HG02970 (cell line): Measurements from ENCODE around the gene ZNF791.
"Not testable (repeated sequence)": the region's sequence is repeated elsewhere in the genome, so short reads cannot be mapped to it uniquely, and the experiment has no call there.

Experiments used
- ATAC-seq: cut with Tn5 transposase; IDR thresholded peaks from one replicate; pipeline ENCODE4 v1.9.1; 2021; ENCODE audit warnings: mild to moderate bottlenecking, moderate library complexity, moderate number of reproducible peaks; ENCODE audit not compliant: unreplicated experiment, low FRiP score

ZNF791 gene

DNA sequence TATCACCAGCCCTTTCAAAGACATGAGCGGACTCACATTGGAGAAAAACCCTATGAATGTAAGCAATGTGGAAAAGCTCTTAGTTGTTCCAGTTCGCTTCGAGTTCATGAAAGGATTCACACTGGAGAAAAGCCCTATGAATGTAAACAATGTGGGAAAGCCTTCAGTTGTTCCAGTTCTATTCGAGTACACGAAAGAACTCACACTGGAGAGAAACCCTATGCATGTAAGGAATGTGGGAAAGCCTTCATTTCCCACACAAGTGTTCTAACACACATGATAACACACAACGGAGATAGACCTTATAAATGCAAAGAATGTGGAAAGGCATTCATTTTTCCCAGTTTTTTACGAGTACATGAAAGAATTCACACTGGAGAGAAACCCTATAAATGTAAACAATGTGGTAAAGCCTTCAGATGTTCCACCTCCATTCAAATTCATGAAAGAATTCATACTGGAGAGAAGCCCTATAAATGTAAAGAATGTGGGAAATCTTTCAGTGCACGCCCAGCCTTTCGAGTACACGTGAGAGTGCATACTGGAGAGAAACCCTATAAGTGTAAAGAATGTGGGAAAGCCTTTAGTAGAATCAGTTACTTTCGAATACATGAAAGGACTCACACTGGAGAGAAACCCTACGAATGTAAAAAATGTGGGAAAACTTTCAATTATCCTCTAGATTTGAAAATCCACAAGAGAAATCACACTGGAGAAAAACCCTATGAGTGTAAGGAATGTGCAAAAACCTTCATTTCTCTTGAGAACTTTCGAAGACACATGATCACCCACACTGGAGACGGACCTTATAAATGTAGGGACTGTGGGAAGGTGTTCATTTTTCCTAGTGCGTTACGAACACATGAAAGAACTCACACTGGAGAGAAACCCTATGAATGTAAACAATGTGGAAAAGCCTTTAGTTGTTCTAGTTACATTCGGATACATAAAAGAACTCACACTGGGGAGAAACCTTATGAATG lies 17.6 kb downstream of the ZNF791 start:
- no peak for ATAC-seq

DNA sequence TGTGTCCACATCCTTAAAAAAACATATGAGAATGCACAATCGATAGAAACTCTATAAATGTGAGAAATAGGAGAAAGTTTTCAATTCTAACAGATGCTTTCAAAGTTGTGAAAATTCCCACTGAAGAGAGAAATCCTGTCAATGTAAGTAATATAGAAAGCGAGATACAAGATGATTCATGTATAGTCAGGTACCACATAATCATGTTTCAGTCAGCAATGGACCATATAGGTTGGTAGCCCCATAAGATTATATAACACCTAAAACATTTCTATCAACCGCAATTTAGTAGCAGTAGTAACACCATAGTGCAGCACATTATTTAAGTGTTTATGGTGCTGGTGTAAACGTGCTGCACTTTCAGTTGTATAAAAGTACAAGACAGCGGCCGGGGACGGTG lies 18.5 kb downstream of the ZNF791 start:
- ATAC-seq = no peak

DNA sequence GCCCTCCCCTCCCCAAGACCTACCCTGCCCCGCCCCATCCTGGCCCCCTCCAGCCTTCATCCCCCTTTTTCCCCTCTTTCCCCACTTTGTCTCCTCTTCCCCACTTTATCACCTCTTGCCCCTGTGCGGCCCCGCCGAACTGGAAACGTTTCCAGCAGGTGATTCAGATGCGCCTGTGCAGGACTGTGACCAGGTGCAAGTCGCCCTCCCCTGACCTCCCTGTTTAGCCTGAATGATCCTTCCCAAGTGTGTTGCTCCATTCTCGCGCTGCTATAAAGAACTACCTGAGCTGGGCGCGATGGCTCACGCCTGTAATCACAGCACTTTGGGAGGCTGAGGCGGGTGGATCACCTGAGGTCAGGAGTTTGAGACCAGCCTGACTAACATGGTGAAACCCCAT lies 25.9 kb downstream of the ZNF791 start:
- no peak for ATAC-seq

DNA sequence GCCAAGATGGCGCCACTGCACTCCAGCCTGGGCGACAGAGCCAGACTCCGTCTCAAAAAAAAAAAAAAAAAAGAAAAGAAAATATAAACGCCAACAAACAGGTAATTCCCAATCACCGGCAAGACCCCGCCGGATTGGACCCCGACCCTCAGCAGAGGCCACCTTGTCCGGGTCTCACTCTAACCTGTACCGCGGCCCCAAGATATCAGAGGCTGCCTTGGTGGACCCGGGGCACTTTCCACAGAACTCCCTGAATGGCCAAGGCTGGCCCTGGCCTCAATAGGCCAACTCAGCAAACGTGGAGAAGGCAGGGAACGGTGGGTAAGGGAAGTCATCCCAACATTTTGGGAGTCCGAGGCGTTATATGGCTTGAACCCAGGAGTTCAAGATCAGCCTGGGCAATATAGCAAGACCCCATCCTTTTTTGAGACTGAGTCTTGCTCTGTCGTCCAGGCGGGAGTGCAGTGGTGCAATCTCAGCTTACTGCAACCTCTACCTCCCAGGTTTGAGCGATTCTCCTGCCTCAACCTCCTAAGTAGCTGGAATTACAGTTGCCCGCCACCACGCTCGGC lies 28.0 kb downstream of the ZNF791 start:
- no peak for ATAC-seq

DNA sequence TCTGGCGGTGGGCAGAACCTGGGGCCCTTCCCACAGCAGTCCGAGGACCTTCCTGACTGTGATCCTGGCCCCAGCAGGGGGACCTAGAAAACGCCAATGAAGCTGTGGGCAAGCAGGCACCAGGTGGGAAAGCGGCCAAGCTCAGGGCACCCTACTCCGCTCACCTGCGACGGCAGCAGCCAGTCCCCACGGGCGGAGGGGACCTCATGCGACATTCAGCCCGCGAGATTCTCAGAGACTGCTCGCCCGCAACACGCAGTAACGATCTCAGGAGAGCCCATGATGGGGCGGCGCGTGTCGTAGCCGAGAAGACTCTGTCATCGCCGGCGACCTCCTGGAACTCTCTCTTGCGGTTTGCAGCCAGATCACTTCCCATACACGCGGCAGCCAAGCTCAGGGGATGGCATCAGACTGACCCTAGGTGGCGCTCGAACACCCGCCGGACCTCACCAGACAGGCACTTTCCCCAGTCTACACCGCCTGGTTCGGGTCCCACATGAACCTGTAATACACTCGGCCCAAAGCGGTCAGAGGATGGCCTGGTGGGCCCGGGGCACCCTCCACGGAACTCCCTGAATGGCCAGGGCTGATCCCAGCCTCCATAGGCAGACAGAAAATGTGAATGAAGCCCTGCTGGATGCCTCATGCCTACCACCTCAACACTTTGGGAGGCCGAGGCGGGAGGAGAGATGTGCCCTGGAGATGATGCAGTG lies 29.3 kb downstream of the ZNF791 start:
- ATAC-seq = no peak

DNA sequence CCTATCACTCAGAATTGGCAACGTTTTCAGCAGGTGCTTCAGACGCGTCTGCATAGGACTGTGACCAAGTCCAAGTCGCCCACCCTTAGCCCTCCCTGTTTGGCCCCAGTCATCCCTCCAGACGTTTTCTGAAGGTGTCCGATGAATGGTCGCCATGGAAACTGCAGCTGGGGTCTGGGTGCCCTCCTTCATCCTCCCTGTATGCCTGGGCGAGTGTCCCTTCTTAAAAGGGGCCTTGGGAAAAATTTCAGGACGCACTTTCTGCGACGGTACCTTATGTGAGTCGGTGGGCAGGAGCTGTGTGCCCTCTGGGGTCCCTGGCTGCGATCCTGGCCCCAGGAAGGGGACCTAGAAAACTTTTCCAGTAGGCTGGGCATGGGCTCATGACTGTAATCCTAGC lies 30.7 kb downstream of the ZNF791 start:
- no peak for ATAC-seq

DNA sequence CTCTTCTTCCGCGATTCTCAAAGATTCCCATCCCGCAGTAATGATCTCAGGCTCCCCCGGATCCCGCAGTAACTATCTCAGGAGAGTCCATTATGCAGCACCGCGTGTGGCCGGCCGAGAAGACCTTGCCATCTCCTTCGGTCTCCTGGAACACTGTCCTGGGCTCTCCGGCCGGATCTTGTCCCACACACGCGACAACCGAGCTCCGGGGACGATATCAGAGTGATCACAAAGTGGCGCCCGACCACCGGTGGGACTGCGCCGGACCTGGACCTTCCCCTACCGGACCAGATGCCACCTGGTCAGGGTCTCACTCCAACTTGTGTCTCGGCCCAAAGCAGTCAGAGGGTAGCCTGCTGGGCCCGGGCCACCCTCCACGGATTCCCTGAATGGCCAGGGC lies 31.8 kb downstream of the ZNF791 start:
- ATAC-seq = no peak

DNA sequence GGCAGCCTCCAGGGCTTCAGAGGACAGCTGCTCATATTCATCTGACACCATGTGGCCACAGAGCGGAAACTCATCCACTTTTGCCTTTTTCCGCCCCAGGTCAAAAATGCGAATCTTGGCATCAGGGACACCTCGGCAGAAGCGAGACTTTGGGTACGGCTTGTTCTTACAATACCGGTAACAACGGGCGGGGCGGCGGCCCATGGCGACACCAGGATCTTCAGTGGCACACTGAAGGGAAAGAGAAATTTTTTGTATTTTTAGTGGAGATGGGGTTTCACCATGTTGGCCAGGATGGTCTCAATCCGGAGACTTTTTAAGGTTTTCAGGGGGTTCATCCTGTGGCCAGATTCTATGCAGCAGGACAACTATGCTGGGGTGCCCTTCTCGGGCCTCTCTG lies 33.0 kb downstream of the ZNF791 start:
- ATAC-seq = not testable (repeated sequence)

DNA sequence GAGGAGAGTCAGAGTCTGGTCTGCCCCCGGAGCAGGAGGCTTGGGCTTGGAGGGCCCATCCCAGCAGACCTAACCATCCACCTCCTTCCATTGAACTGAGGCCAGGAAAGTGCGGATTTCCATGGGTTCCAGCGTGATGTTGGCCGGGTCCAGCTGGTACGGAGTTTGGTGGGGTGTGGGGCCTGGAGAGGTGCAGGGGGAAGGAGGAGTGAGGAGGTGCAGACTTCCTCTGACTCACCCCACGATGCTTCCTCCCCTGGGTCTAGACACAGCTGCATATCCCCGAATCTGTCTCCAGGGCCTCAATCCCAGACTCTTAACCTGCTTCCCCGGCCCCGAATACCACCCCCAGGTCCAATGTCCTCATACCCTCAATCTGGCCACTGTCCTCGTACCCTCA lies 35.8 kb downstream of the ZNF791 start:
- ATAC-seq = no peak

DNA sequence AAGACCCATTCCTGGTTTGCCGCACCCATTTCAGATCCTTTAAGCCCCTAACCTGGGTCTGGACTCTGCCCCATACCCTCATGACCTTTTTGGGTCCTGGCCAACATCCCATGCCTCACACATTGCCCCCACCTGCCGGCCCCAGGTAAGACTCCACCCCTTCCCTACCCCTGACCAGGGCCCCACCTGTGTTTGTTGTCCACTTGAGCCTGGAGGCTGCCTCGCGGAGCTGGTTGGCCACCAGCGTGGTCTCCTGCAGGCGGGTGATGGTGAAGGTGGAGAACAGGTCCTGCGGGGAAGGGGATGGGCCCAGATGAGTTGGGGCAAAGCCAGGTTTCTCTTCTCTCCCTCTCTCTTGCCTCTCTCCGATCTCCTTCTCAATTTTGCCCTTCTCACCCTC lies 36.3 kb downstream of the ZNF791 start:
- ATAC-seq = no peak

DNA sequence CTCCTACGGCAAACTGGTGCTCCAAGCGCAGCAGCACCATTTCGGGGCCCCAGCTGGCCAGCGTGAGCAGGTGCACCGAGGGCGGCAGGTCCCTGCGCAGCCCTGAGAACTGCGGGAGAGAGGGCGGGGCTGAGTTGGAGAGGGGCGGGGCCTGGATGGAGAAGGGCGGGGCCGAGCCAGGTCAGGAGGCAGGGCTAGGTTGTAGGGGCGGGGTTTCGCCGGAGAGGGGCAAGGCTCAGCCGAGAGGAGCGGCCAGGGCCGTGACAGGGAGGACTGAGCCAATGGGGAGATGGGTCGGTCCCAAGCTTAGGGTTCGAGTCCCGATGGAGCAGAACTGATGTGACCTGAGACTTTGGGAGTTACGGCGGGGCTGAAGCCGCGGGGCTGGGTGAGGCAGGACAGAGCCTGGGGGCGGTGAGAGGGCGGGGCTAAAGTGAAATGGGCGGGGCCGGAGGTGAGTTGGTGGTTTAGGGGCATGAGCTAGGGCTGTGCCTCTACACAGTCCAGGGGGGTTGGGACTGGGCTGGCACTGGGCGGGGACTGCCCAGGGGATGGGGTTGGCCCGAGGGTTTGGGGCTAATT lies 36.9 kb downstream of the ZNF791 start:
- no peak for ATAC-seq

DNA sequence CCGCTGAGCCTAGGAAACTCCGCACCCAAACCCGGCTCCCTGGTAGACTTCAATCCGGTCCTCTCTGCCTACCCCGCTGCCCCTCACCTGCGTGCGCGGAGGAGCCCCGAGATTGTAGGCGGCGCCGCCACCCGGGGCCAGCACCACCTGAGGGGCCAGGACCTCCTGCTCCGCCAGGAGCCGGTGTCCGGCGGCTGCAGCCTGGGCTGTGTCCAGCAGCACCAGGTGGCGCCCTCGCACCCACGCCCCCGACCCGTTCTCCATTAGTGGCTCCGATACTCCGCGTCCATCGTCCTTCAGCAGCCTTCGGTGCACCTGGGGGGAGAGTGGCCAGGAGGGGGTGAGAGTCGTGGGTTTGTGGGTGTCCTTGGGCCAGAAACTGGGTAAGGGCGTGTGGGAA lies 37.4 kb downstream of the ZNF791 start:
- ATAC-seq = no peak

DNA sequence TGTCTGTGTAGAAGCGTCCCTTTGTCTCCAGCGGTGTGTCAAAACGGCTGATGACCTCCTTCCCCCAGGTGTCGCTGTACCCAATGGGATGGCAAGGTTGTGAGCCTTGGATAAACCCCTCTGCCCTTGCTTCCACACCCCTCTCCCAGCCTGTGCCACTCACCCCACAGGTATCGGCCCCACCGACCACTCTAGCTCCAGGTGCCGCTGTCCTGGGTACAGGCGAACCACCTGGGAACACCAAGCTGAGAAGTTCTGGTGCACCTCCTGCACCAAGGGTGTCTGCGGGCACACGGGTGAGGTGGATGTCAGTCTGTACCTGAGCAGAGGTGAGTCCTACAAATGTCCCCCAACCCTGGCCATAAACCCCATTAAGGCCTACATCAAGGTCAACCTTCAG lies 39.2 kb downstream of the ZNF791 start:
- ATAC-seq = no peak

DNA sequence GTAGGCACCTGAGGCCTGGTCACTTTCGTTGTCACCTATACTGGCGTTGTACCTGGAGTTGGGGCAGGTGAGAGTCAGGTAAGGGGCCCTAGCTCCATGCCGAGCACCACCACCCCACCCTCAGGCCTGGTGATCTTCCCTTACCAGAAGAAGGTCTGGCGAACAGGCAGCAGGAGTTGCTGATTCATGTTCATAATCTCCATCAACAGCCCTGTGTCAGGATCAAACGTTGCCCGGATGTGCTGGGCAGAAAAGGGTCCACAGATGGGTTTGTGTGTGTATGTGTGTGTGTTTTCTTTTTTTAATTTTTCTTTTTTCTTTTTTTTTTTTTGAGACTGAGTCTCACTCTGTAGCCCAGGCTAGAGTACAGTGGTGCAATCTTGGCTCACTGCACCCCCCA lies 41.5 kb downstream of the ZNF791 start:
- no peak for ATAC-seq

DNA sequence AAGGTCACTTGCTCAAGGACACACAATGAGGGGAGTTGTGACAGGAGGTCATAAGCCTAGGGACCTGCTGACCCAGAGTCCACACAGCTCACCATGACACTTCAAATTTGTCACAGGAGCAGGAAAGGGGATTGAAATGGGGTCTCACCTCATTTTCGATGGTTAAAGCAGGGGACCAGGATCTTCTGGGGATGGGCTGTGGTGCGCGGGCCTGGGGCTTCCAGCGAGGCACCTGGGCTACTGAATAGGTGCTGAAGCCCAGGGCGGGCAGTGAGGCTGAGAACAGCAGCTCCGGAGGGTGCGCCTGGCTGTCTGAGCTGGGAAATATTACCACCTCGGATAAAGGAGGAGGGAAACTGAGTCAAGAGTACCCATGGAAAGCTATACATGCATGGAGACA lies 44.8 kb downstream of the ZNF791 start:
- no peak for ATAC-seq

DNA sequence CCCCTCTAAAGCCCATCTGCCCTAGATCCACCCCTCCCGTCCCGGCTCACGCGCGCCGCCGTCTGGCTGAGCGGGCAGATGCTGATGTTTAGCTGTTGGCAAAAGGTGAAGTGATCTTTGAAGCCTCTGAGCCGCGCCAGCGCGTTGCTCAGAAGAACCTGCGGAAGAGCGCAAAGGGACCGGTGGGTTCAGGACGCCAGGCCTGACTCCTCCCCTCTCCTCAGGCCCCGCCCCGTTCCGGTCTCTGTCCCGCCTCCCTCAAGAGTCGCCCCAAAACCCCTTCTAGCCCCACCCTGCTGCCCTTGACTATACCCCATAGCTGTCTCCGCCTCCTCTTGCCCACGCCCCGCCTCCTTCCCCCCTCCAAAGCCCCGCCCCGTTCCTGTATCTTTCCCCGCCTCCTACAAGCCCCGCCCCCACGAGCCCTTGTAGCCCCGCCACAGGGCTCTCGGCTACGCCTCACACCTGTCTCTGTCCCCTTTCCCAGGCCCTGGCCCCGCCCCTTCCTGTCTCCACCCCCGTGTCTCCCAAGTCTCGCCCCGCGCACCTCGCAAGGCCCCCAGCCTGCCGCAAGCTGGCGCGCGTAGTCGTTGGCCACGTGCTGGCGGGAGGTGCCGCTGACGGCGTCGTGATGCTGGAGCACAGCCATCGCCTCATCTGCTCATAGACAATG lies 46.3 kb downstream of the ZNF791 start:
- no peak for ATAC-seq

DNA sequence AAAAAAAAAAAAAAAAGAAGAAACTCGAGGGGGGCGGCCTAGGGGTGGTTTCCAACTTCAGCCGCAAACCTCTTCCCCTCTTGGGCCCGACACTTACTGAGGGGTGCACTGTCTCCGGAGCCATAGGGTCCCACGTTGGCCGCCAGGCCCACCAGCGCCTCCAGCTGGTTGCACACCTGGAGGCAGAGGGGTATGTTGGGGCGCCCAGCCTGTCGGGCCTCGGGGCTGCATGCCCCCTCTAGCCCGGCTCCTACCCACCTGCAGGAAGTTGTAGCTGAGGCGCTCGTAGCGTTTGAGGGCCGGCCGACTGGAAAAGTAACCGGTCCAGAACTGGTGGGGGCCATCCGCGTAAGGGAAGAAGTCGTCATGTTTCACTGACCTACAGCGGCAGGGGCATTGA lies 47.2 kb downstream of the ZNF791 start:
- no peak for ATAC-seq

DNA sequence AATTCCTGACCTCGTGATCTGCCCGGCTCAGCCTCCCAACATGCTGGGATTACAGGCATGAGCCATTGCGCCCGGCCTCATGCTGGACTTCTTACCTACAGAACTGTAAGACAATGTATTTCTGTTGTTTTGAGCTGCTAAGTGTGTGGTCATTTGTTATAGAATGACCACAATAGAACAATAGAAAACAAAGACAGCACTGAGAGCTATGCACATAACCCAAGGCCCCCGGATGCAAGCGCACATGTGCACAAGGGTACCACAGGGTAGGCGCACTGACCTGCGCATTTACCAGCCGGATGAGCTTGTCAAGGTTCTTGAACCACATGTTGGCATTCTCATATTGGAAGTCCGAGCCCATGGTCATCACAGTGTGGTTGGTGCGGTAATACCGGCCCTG lies 50.3 kb downstream of the ZNF791 start:
- no peak for ATAC-seq

DNA sequence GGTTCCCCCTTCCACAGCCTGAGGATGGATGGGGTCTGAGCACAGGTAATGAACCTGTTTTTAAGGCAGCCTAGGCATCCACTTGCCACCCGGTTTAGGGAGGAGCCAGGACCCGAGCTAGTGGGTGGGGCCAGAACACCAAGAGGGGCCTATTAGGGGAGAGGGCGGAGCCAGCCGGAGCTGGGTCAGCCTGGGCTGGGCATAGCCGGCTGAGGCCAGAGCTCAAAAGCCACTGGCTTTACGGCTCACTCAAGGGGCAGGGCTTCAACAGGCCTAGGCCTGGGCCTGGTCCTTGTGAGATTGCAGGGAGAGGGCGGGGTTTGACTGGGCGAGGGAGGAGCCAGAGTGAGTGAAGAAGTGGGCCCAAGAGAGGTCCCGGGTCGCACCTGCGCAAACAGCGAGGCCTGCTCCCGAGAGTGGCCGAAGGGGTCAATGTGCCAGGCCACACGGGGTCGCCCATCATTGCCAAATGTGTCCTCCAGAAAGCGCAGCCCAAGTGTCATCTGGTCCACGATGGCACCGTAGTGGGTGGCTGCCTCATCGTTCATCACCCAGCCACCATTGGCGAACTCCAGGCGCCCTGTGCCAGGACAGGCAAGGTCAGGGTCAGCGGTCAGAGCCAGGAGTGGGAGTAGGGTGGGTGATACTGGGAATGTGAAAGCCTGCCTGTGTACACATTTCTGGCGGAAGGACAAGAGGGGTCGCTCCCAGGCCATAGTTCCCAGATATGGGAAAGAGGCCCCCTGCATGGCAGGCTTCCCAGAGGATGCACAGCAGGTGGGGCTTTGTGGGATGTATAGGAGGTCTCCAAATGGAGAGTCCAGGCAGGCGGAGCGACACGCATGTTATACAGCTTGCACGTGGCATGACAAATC lies 53.9 kb downstream of the ZNF791 start:
- ATAC-seq = no peak

DNA sequence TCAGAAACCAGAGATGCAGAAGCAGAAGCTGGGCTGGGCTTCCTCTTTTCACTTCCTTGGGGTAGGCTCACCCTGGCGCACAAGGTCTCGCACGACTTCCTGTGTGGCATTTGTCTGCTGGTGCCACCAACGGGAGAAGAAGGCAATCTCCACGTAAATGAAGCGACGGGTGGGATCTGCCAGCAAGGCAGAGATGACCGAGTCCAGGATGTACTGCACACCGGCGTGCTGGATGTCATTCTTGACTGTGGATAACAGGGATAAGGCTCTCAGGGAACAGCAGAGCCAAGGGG lies 54.5 kb downstream of the ZNF791 start:
- no peak for ATAC-seq
